NCI-H510A (cell line): ENCODE measurements around the gene RAD51AP1.

Source experiments
- DNase-seq: peaks from one replicate; lab custom pipeline; 2025; lab: John Stamatoyannopoulos, UW

The RAD51AP1 gene

GRCh38 chr12:4591180-4591687 lies 52.5 kb downstream of the RAD51AP1 start:
- no peak for DNase-seq

GRCh38 chr12:4595881-4596280 lies 57.2 kb downstream of the RAD51AP1 start:
- no peak for DNase-seq

- DNase-seq, result no peak
These were observed 64.7 kb downstream of the RAD51AP1 start for GRCh38 chr12:4603421-4603820.

- DNase-seq, result no peak
These were observed 65.3 kb downstream of the RAD51AP1 start for GRCh38 chr12:4603946-4604345.

- DNase-seq, result peak; percentile 55
These were observed 66.0 kb downstream of the RAD51AP1 start for GRCh38 chr12:4604684-4605193.

GRCh38 chr12:4607056-4607455 lies 68.4 kb downstream of the RAD51AP1 start:
- no peak for DNase-seq

- DNase-seq, result no peak
These were observed 70.4 kb downstream of the RAD51AP1 start for GRCh38 chr12:4609071-4609470.
